Fibroblast of villous mesenchyme (primary cell): Measurements from ENCODE around the gene B4GALT1. TPM values are rescaled to one million over a fixed set of nuclear protein-coding genes. Genes with fewer than 3 reads are reported as not detected.

Experiments used
- DNase-seq: peaks from one replicate; pipeline ENCODE4 v3.0.0-alpha.2; 2010; ENCODE audit warnings: low read depth
- H3K4me3 ChIP-seq: 2 replicates; pipeline ENCODE4 v1.5.1; 2011; ENCODE audit warnings: low read depth, mild to moderate bottlenecking, low read length
- CTCF ChIP-seq: IDR thresholded peaks from 2 replicates; pipeline ENCODE4 v1.5.1; 2012; ENCODE audit warnings: low read depth, mild to moderate bottlenecking, low read length; ENCODE audit not compliant: insufficient read depth
- total RNA-seq: library from RNA; depleted of rRNA; stranded (reverse); fragments of >200 nt; gene quantifications from 2 replicates; pipeline ENCODE4 v1.2.3, GENCODE V29; 2012

B4GALT1 gene
- total RNA-seq, 1 donor = 28.5 TPM

- no peak for DNase-seq
- H3K4me3 ChIP-seq = no peak overlapping the region
- no peak for TF ChIP-seq CTCF
These were observed 56.5 kb downstream of the B4GALT1 start for GRCh38 chr9:33110686-33111085.

- no peak overlapping the region for H3K4me3 ChIP-seq
- TF ChIP-seq CTCF = no peak
- DNase-seq = no peak
These were observed 57.1 kb downstream of the B4GALT1 start for GRCh38 chr9:33109850-33110595.

- no peak for DNase-seq
- H3K4me3 ChIP-seq = no peak overlapping the region
- no peak for TF ChIP-seq CTCF
These were observed 58.0 kb downstream of the B4GALT1 start for GRCh38 chr9:33109097-33109496.

- no peak overlapping the region for H3K4me3 ChIP-seq
- no peak for TF ChIP-seq CTCF
- no peak for DNase-seq
These were observed 58.7 kb downstream of the B4GALT1 start for GRCh38 chr9:33108472-33108871.

- DNase-seq = no peak
- H3K4me3 ChIP-seq = no peak overlapping the region
- TF ChIP-seq CTCF = no peak
These were observed 59.4 kb downstream of the B4GALT1 start for GRCh38 chr9:33107762-33108161.

- peak; percentile 64 for DNase-seq
- no peak for TF ChIP-seq CTCF
- no peak overlapping the region for H3K4me3 ChIP-seq
These were observed 60.1 kb downstream of the B4GALT1 start for GRCh38 chr9:33106827-33107621.

- H3K4me3 ChIP-seq = no peak overlapping the region
- no peak for TF ChIP-seq CTCF
These were observed 60.8 kb downstream of the B4GALT1 start for GRCh38 chr9:33106372-33106771.

More at GRCh38 chr9:33106372-33106771, 60.8 kb downstream of the B4GALT1 start:
- no peak for DNase-seq
